ENCODE measurements around the gene NOS1. TPM values are rescaled to one million over a fixed set of nuclear protein-coding genes. Genes with fewer than 3 reads are reported as not detected.

NOS1 gene
- total RNA-seq, 1 experiment from 2014 or later: not detected

- ChIA-PET CTCF (no interaction called here), POLR2A (no interaction called here)
- no peak overlapping the region for H3K4me3 ChIP-seq (ENCODE audit: low read depth, low read length)
Measured at GRCh38 chr12:117360551-117361346, 677 bp downstream of the NOS1 start.

GRCh38 chr12:117360222-117360550 lies 1.2 kb downstream of the NOS1 start:
- no peak overlapping the region for H3K4me3 ChIP-seq (ENCODE audit: low read depth, low read length)
- Mint-ChIP-seq H3K27ac (ENCODE audit: unreplicated experiment) (no peak overlapping the region), H3K36me3 (ENCODE audit: insufficient read depth, unreplicated experiment) (no peaks in the 10 kb centered on the region), H3K9me3 (ENCODE audit: unreplicated experiment) (no peaks in the 10 kb centered on the region), H3K4me3 (ENCODE audit: unreplicated experiment) (no peak overlapping the region), H3K27me3 (ENCODE audit: insufficient read depth, unreplicated experiment) (peaks cover 23% of the 10 kb centered on the region), H3K4me1 (ENCODE audit: low read depth, unreplicated experiment) (no peaks in the 10 kb centered on the region)
- H3K9me3 ChIP-seq: no peaks in the 10 kb centered on the region
- H3K36me3 ChIP-seq (ENCODE audit: control insufficient read depth, insufficient read depth, low read length): no peaks in the 10 kb centered on the region
- no peak for TF ChIP-seq CTCF (IDR thresholded peaks at IDR 0.05; ENCODE audit: insufficient read depth in 1 of 2, low read depth in 1 of 2, low read length in 1 of 2, severe bottlenecking in 1 of 2, unreplicated experiment in 1 of 2)
- ChIA-PET POLR2A (no interaction called here), CTCF (no interaction called here)
- no TSS peak for BruUV-seq (replicated peaks)
- intact Hi-C loops (cut with micrococcal nuclease; ENCODE audit: unreplicated experiment): no loop called here
- H3K4me1 ChIP-seq: no peaks in the 10 kb centered on the region
- no peak for DNase-seq
- H3K27me3 ChIP-seq (replicated peaks; ENCODE audit: control insufficient read depth, insufficient read depth, low read length): no peaks in the 10 kb centered on the region; the same call in none of the 2 replicates

More at GRCh38 chr12:117360551-117361346, 677 bp downstream of the NOS1 start:
- no peaks in the 10 kb centered on the region for H3K36me3 ChIP-seq (ENCODE audit: control insufficient read depth, insufficient read depth, low read length)
- H3K27me3 ChIP-seq (replicated peaks; ENCODE audit: control insufficient read depth, insufficient read depth, low read length): no peaks in the 10 kb centered on the region; the same call in none of the 2 replicates
- Mint-ChIP-seq H3K27me3 (ENCODE audit: insufficient read depth, unreplicated experiment) (peaks cover 23% of the 10 kb centered on the region), H3K36me3 (ENCODE audit: insufficient read depth, unreplicated experiment) (no peaks in the 10 kb centered on the region), H3K4me1 (ENCODE audit: low read depth, unreplicated experiment) (no peaks in the 10 kb centered on the region), H3K27ac (ENCODE audit: unreplicated experiment) (no peak overlapping the region), H3K4me3 (ENCODE audit: unreplicated experiment) (no peak overlapping the region), H3K9me3 (ENCODE audit: unreplicated experiment) (no peaks in the 10 kb centered on the region)
- TF ChIP-seq CTCF (IDR thresholded peaks at IDR 0.05; ENCODE audit: insufficient read depth in 1 of 2, low read depth in 1 of 2, low read length in 1 of 2, severe bottlenecking in 1 of 2, unreplicated experiment in 1 of 2): no peak
- H3K4me1 ChIP-seq: no peaks in the 10 kb centered on the region
- no peak for DNase-seq
- no peaks in the 10 kb centered on the region for H3K9me3 ChIP-seq
- intact Hi-C loops (cut with micrococcal nuclease; ENCODE audit: unreplicated experiment): no loop called here
- no TSS peak for BruUV-seq (replicated peaks)

- intact Hi-C loops (cut with micrococcal nuclease; ENCODE audit: unreplicated experiment): no loop called here
- BruUV-seq (replicated peaks): no TSS peak
- Mint-ChIP-seq H3K27me3 (ENCODE audit: insufficient read depth, unreplicated experiment) (peaks cover 23% of the 10 kb centered on the region), H3K36me3 (ENCODE audit: insufficient read depth, unreplicated experiment) (no peaks in the 10 kb centered on the region), H3K4me1 (ENCODE audit: low read depth, unreplicated experiment) (no peaks in the 10 kb centered on the region), H3K4me3 (ENCODE audit: unreplicated experiment) (no peak overlapping the region), H3K27ac (ENCODE audit: unreplicated experiment) (no peak overlapping the region), H3K9me3 (ENCODE audit: unreplicated experiment) (no peaks in the 10 kb centered on the region)
- H3K27me3 ChIP-seq (replicated peaks; ENCODE audit: control insufficient read depth, insufficient read depth, low read length): no peaks in the 10 kb centered on the region; the same call in none of the 2 replicates
- ChIA-PET CTCF (no interaction called here), POLR2A (no interaction called here)
- TF ChIP-seq CTCF (IDR thresholded peaks at IDR 0.05; ENCODE audit: insufficient read depth in 1 of 2, low read depth in 1 of 2, low read length in 1 of 2, severe bottlenecking in 1 of 2, unreplicated experiment in 1 of 2): no peak
- DNase-seq: no peak
- no peaks in the 10 kb centered on the region for H3K9me3 ChIP-seq
- no peak overlapping the region for H3K4me3 ChIP-seq (ENCODE audit: low read depth, low read length)
- H3K36me3 ChIP-seq (ENCODE audit: control insufficient read depth, insufficient read depth, low read length): no peaks in the 10 kb centered on the region
- H3K4me1 ChIP-seq: no peaks in the 10 kb centered on the region
Measured at GRCh38 chr12:117359029-117359845, 2.2 kb downstream of the NOS1 start.
